HepG2 (cell line): ENCODE results near the gene SMARCD1. TPM values are rescaled to one million over a fixed set of nuclear protein-coding genes. Genes with fewer than 3 reads are reported as not detected.

Experiments
- HOXA7 ChIP-seq: sonication (generic); formaldehyde crosslinking; IDR thresholded peaks from 2 replicates; pipeline ENCODE4 v1.8.1; 2022; ENCODE audit warnings: mild to moderate bottlenecking, missing genetic modification reagents, moderate library complexity
- MAFG ChIP-seq: sonication (generic); formaldehyde crosslinking; IDR thresholded peaks from 2 replicates; pipeline ENCODE4 v1.5.1; 2020; ENCODE audit warnings: mild to moderate bottlenecking, missing genetic modification reagents
- MBNL3 ChIP-seq: fragments of 250-450 bp; sonication (Bioruptor Pico); conservative IDR thresholded peaks from 2 replicates; pipeline ENCODE4 v1.8.0; 2022; ENCODE audit warnings: mild to moderate bottlenecking, inconsistent platforms
- MYC ChIP-seq: sonication (generic); formaldehyde crosslinking; IDR thresholded peaks from 2 replicates; pipeline ENCODE4 v1.9.0; 2021; ENCODE audit warnings: missing genetic modification reagents, borderline replicate concordance
- NFYB ChIP-seq: sonication (generic); formaldehyde crosslinking; IDR thresholded peaks from 2 replicates; pipeline ENCODE4 v1.4.0; 2020; ENCODE audit warnings: missing genetic modification reagents
- PAWR ChIP-seq: sonication (generic); formaldehyde crosslinking; IDR thresholded peaks from 2 replicates; pipeline ENCODE4 v1.4.0; 2020; ENCODE audit warnings: missing genetic modification reagents, mild to moderate bottlenecking, borderline replicate concordance
- SP2 ChIP-seq: sonication (generic); formaldehyde crosslinking; IDR thresholded peaks from 2 replicates; pipeline ENCODE4 v1.5.1; 2020; ENCODE audit warnings: mild to moderate bottlenecking, missing genetic modification reagents
- SYNCRIP ChIP-seq: fragments of 200-400 bp; formaldehyde crosslinking; IDR thresholded peaks from 2 replicates; pipeline ENCODE4 v1.6.1; 2018; ENCODE audit warnings: mild to moderate bottlenecking, low read depth, low read length; ENCODE audit not compliant: insufficient read depth
- ZEB1 ChIP-seq: IDR thresholded peaks from 2 replicates; pipeline ENCODE4 v1.6.1; 2012; ENCODE audit warnings: mild to moderate bottlenecking, low read depth, inconsistent platforms; ENCODE audit not compliant: insufficient replicate concordance
- ZFY ChIP-seq: sonication (generic); formaldehyde crosslinking; IDR thresholded peaks from 2 replicates; pipeline ENCODE4 v1.4.0; 2020; ENCODE audit warnings: missing genetic modification reagents
- ZMYM2 ChIP-seq: sonication (generic); formaldehyde crosslinking; IDR thresholded peaks from 2 replicates; pipeline ENCODE4 v1.8.0; 2022; ENCODE audit warnings: mild to moderate bottlenecking, missing genetic modification reagents
- ZNF383 ChIP-seq: sonication (generic); formaldehyde crosslinking; IDR thresholded peaks from 2 replicates; pipeline ENCODE4 v1.4.0; 2020; ENCODE audit warnings: missing genetic modification reagents, mild to moderate bottlenecking, borderline replicate concordance
- polyA plus RNA-seq, 8 experiments: library from polyadenylated mRNA; depleted of rRNA in 3 of 8; stranded (reverse) in 7 of 8; unstranded in 1 of 8; fragments of >200 nt; fragmentation: Illumina TruSeq in 4 of 8; extraction: Trizol in 4 of 8; gene quantifications; 2 replicates each; pipeline versions ENCODE4 v1.2.1 to v1.2.3, GENCODE V29; 2011 to 2016; ENCODE audit warnings: low read depth in 4 of 8, missing spikeins in 1 of 8, mixed read lengths in 1 of 8; ENCODE audit not compliant: insufficient read depth in 1 of 8
- total RNA-seq, 5 experiments: library from RNA; depleted of rRNA; stranded (reverse); fragments of >200 nt; fragmentation: Illumina TruSeq; extraction: Trizol; gene quantifications; 2 replicates each; pipeline ENCODE4 v1.2.3, GENCODE V29; 2016; ENCODE audit warnings: low read depth in 1 of 5
- TF ChIP-seq, protein P1 (sequence below): sonication (generic); formaldehyde crosslinking; IDR thresholded peaks from 2 replicates; pipeline ENCODE4 v1.4.0; 2020; ENCODE audit warnings: missing genetic modification reagents, borderline replicate concordance
- TF ChIP-seq, protein P2 (sequence below): IDR thresholded peaks from 2 replicates; pipeline ENCODE4 v1.4.0; 2020; ENCODE audit warnings: mild to moderate bottlenecking, missing genetic modification reagents
- TF ChIP-seq, protein P3 (sequence below): sonication (generic); formaldehyde crosslinking; IDR thresholded peaks from 2 replicates; pipeline ENCODE4 v1.5.0; 2020; ENCODE audit warnings: mild to moderate bottlenecking, missing genetic modification reagents
- TF ChIP-seq, protein P4 (sequence below): sonication (generic); formaldehyde crosslinking; conservative IDR thresholded peaks from 2 replicates; pipeline ENCODE4 v1.4.0; 2020; ENCODE audit warnings: missing genetic modification reagents

SMARCD1 gene
- total and polyA plus RNA-seq, 2 of the 13 experiments (the other 11 are each of a cell fraction or from before 2014, with no cell fraction given): 51.7 to 54.6 TPM

DNA sequence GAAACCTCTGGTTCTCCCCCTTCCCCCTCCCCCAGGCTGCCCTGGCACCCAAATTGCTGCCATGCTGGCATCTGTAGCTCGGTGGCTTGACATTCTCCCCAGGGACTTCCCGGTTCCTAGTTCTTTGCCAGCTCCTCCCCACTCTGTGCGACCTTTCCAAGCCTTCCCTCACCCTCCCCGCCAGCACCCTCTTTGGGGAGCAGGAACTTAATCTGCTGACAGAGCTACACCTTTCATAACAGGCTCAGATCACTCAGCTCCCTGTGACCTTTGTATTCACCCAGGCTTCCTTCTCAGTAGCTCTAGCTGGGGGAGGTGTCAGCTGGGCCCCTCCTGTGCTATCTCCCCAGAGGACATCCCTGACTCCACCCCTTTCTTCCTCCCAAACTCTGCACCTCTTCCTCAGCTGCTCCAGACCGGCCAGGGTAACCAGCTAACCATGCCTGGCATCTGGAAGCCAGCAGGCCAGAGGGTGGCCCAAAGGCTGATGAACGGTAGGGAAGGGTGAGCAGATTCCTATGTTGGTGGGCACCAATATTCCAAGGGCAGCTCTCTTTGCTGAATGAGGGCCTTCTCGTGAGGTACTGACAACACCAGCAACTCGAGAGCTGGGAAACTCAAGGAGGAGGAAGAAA, 25.1 kb downstream of the SMARCD1 start (continued):
- TF ChIP-seq, protein P1, sequence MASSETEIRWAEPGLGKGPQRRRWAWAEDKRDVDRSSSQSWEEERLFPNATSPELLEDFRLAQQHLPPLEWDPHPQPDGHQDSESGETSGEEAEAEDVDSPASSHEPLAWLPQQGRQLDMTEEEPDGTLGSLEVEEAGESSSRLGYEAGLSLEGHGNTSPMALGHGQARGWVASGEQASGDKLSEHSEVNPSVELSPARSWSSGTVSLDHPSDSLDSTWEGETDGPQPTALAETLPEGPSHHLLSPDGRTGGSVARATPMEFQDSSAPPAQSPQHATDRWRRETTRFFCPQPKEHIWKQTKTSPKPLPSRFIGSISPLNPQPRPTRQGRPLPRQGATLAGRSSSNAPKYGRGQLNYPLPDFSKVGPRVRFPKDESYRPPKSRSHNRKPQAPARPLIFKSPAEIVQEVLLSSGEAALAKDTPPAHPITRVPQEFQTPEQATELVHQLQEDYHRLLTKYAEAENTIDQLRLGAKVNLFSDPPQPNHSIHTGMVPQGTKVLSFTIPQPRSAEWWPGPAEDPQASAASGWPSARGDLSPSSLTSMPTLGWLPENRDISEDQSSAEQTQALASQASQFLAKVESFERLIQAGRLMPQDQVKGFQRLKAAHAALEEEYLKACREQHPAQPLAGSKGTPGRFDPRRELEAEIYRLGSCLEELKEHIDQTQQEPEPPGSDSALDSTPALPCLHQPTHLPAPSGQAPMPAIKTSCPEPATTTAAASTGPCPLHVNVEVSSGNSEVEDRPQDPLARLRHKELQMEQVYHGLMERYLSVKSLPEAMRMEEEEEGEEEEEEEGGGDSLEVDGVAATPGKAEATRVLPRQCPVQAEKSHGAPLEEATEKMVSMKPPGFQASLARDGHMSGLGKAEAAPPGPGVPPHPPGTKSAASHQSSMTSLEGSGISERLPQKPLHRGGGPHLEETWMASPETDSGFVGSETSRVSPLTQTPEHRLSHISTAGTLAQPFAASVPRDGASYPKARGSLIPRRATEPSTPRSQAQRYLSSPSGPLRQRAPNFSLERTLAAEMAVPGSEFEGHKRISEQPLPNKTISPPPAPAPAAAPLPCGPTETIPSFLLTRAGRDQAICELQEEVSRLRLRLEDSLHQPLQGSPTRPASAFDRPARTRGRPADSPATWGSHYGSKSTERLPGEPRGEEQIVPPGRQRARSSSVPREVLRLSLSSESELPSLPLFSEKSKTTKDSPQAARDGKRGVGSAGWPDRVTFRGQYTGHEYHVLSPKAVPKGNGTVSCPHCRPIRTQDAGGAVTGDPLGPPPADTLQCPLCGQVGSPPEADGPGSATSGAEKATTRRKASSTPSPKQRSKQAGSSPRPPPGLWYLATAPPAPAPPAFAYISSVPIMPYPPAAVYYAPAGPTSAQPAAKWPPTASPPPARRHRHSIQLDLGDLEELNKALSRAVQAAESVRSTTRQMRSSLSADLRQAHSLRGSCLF: no peak
- TF ChIP-seq ZFY (CRISPR knock-in tag) (no peak), PAWR (CRISPR knock-in tag) (no peak), ZMYM2 (no peak), MBNL3 (CRISPR knock-in tag) (no peak), MAFG (CRISPR knock-in tag) (no peak), MYC (CRISPR knock-in tag) (no peak), HOXA7 (CRISPR knock-in tag) (no peak), NFYB (CRISPR knock-in tag) (no peak), SP2 (CRISPR knock-in tag) (no peak), ZNF383 (no peak), ZEB1 (no peak), SYNCRIP (no peak)
- TF ChIP-seq, protein P2, sequence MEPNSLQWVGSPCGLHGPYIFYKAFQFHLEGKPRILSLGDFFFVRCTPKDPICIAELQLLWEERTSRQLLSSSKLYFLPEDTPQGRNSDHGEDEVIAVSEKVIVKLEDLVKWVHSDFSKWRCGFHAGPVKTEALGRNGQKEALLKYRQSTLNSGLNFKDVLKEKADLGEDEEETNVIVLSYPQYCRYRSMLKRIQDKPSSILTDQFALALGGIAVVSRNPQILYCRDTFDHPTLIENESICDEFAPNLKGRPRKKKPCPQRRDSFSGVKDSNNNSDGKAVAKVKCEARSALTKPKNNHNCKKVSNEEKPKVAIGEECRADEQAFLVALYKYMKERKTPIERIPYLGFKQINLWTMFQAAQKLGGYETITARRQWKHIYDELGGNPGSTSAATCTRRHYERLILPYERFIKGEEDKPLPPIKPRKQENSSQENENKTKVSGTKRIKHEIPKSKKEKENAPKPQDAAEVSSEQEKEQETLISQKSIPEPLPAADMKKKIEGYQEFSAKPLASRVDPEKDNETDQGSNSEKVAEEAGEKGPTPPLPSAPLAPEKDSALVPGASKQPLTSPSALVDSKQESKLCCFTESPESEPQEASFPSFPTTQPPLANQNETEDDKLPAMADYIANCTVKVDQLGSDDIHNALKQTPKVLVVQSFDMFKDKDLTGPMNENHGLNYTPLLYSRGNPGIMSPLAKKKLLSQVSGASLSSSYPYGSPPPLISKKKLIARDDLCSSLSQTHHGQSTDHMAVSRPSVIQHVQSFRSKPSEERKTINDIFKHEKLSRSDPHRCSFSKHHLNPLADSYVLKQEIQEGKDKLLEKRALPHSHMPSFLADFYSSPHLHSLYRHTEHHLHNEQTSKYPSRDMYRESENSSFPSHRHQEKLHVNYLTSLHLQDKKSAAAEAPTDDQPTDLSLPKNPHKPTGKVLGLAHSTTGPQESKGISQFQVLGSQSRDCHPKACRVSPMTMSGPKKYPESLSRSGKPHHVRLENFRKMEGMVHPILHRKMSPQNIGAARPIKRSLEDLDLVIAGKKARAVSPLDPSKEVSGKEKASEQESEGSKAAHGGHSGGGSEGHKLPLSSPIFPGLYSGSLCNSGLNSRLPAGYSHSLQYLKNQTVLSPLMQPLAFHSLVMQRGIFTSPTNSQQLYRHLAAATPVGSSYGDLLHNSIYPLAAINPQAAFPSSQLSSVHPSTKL (CRISPR knock-in tag): peak; percentile 26
- TF ChIP-seq, protein P3, sequence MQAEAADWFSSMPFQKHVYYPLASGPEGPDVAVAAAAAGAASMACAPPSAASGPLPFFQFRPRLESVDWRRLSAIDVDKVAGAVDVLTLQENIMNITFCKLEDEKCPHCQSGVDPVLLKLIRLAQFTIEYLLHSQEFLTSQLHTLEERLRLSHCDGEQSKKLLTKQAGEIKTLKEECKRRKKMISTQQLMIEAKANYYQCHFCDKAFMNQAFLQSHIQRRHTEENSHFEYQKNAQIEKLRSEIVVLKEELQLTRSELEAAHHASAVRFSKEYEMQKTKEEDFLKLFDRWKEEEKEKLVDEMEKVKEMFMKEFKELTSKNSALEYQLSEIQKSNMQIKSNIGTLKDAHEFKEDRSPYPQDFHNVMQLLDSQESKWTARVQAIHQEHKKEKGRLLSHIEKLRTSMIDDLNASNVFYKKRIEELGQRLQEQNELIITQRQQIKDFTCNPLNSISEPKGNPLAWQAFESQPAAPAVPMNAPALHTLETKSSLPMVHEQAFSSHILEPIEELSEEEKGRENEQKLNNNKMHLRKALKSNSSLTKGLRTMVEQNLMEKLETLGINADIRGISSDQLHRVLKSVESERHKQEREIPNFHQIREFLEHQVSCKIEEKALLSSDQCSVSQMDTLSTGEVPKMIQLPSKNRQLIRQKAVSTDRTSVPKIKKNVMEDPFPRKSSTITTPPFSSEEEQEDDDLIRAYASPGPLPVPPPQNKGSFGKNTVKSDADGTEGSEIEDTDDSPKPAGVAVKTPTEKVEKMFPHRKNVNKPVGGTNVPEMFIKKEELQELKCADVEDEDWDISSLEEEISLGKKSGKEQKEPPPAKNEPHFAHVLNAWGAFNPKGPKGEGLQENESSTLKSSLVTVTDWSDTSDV: no peak
- TF ChIP-seq, protein P4, sequence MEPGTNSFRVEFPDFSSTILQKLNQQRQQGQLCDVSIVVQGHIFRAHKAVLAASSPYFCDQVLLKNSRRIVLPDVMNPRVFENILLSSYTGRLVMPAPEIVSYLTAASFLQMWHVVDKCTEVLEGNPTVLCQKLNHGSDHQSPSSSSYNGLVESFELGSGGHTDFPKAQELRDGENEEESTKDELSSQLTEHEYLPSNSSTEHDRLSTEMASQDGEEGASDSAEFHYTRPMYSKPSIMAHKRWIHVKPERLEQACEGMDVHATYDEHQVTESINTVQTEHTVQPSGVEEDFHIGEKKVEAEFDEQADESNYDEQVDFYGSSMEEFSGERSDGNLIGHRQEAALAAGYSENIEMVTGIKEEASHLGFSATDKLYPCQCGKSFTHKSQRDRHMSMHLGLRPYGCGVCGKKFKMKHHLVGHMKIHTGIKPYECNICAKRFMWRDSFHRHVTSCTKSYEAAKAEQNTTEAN (CRISPR knock-in tag): no peak
